BLaER1 (cell line): ENCODE measurements around the gene CABP1.

Experiments used
- H3K27ac ChIP-seq: shearing (Covaris generic); formaldehyde crosslinking; 2 replicates; pipeline ENCODE4 v1.8.1; 2022
- H3K27me3 ChIP-seq: shearing (Covaris generic); formaldehyde crosslinking; 2 replicates; pipeline ENCODE4 v1.8.1; 2022
- H3K36me3 ChIP-seq: shearing (Covaris generic); formaldehyde crosslinking; 2 replicates; pipeline ENCODE4 v1.8.1; 2022
- H3K4me1 ChIP-seq: shearing (Covaris generic); formaldehyde crosslinking; 2 replicates; pipeline ENCODE4 v1.8.1; 2022
- H3K4me2 ChIP-seq: shearing (Covaris generic); formaldehyde crosslinking; 2 replicates; pipeline ENCODE4 v1.8.1; 2022
- H3K4me3 ChIP-seq: shearing (Covaris generic); formaldehyde crosslinking; 2 replicates; pipeline ENCODE4 v1.8.1; 2022
- H3K9ac ChIP-seq: shearing (Covaris generic); formaldehyde crosslinking; 2 replicates; pipeline ENCODE4 v1.8.1; 2022
- H3K9me3 ChIP-seq: shearing (Covaris generic); formaldehyde crosslinking; 2 replicates; pipeline ENCODE4 v1.8.1; 2022
- H4K20me1 ChIP-seq: shearing (Covaris generic); formaldehyde crosslinking; 2 replicates; pipeline ENCODE4 v1.8.1; 2022
- Cebpa-rat ChIP-seq: shearing (Covaris generic); IDR thresholded peaks from 2 replicates; pipeline ENCODE4 v1.8.1; 2022

CABP1 gene

DNA sequence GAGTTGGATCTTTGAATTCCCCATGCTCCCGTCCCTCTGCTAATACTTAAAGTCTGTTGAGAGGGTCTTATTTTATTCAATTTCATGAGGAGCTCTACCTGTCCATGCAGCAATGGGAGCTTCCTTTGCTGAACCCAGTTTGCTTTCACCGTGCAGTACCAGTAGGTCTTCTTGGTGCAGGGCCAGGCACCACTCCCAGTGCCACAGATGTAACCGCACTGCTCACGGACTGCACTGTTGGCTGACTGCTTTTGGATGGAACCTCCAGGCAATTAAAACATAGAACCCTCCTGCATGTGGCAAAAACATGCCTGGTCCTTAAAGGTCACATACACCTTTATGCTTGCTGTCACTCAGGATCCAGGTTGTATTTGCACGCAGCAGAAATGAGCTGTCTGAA, 9.3 kb upstream of the CABP1 start:
- no peak overlapping the region for H3K4me2 ChIP-seq
- no peak overlapping the region for H3K4me3 ChIP-seq
- H3K4me1 ChIP-seq, result no peaks in the 10 kb centered on the region
- H4K20me1 ChIP-seq, result no peaks in the 10 kb centered on the region
- no peak for TF ChIP-seq Cebpa-rat
- H3K9ac ChIP-seq, result no peak overlapping the region
- H3K36me3 ChIP-seq, result no peaks in the 10 kb centered on the region
- no peak overlapping the region for H3K27ac ChIP-seq
- H3K9me3 ChIP-seq, result no peaks in the 10 kb centered on the region
- H3K27me3 ChIP-seq, result no peaks in the 10 kb centered on the region

DNA sequence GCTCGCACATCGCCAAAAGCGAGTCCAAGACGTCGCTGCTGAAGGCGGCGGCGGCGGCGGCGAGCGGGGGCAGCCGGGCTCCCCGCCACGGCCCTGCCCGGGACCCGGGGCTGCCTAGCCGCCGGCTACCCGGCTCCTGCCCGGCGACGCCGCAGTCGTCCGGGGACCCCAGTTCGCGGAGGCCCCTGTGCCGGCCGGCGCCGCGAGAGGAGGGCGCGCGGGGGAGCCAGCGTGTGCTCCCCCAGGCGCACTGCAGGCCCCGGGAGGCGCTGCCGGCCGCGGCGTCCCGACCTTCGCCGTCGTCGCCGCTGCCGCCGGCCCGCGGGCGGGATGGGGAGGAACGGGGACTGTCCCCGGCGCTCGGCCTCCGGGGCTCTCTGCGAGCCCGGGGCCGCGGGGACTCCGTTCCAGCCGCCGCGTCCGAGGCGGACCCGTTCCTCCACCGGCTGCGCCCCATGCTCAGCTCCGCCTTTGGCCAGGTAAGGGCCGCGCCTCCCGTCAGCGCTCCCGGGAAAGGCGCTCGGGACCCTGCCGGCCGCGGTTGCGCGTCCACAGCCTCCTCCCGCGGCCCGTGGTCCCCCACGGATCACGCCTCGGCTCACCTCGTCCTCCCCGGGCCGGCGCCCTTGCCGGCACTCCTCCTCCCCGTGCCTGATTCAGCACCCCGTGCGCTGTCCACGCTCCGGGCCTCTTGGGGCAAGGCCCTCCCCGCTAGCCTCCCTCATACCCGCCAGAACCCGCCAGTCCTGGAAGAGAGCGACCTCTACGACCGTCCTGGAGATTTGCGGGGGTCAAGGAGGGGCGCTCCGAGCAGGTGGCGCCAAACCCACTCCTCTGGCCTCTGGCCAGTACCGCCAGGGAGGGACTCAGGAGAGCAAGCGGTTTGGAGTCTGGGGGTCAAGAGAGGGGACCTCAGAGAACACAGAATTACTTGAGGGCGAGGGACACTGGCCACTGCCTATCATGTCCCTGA, 721 bp downstream of the CABP1 start:
- H3K9ac ChIP-seq, result peak overlapping the region; percentile 48; the same call in 1 of the 2 replicates
- H4K20me1 ChIP-seq, result peaks cover 34% of the 10 kb centered on the region
- H3K4me2 ChIP-seq, result peak overlapping the region; percentile 100
- TF ChIP-seq Cebpa-rat, result no peak
- peak overlapping the region; percentile 75 for H3K4me3 ChIP-seq
- H3K36me3 ChIP-seq, result no peaks in the 10 kb centered on the region
- H3K4me1 ChIP-seq, result peaks cover 16% of the 10 kb centered on the region
- H3K27me3 ChIP-seq, result peaks cover 58% of the 10 kb centered on the region
- no peak overlapping the region for H3K27ac ChIP-seq
- no peaks in the 10 kb centered on the region for H3K9me3 ChIP-seq

DNA sequence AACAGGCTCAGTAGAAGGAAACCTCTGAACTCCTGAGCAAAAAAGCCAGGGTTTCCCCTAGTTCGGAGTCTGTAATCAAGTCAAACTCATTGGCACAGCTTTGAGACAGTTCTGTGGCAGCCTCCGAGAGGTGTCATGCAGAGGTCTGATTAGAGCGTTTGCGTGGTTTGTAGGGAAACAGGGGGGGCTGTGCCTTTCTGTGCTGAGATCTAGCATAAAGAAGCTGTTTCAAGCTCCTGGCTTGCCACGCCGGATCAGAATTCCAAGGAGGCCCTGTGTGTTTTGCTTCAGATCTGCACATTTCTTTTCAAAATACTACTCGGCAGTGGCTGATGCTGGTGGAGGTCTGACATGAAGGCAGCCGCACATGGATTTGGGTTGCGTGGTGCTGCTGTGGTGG, 1.7 kb downstream of the CABP1 start:
- no peak for TF ChIP-seq Cebpa-rat
- H3K36me3 ChIP-seq, result no peaks in the 10 kb centered on the region
- H4K20me1 ChIP-seq, result peaks cover 34% of the 10 kb centered on the region
- H3K9me3 ChIP-seq, result no peaks in the 10 kb centered on the region
- peaks cover 17% of the 10 kb centered on the region for H3K4me1 ChIP-seq
- H3K27me3 ChIP-seq, result peaks cover 58% of the 10 kb centered on the region
- no peak overlapping the region for H3K9ac ChIP-seq
- peak overlapping the region; percentile 100; the same call in 1 of the 2 replicates for H3K4me2 ChIP-seq
- H3K4me3 ChIP-seq, result no peak overlapping the region
- no peak overlapping the region for H3K27ac ChIP-seq

DNA sequence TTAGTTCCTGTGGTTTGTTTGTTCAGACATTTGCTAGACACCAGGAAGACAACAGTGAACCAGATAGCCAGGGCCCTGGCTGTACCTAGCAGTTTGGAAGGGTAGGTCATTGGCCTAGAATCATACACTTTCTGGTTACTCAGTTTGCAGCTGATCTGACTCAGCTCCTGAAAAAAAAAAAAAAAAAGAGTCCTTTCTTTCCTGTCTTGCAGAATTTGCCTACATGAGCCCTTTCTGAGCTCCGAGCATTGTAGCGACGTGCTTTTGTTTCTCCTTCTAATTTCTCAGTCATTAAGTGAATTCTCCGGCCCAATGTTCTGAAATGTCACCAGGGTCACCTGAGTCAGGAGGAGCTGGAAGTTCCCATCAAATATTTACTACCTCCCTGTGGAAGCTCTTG, 2.4 kb downstream of the CABP1 start:
- Histone ChIP-seq H3K9ac (no peak overlapping the region), H3K4me1 (peaks cover 22% of the 10 kb centered on the region), H3K4me3 (no peak overlapping the region), H3K27me3 (peaks cover 58% of the 10 kb centered on the region), H3K4me2 (no peak overlapping the region), H4K20me1 (peaks cover 34% of the 10 kb centered on the region), H3K27ac (no peak overlapping the region), H3K36me3 (no peaks in the 10 kb centered on the region), H3K9me3 (no peaks in the 10 kb centered on the region)
- no peak for TF ChIP-seq Cebpa-rat

DNA sequence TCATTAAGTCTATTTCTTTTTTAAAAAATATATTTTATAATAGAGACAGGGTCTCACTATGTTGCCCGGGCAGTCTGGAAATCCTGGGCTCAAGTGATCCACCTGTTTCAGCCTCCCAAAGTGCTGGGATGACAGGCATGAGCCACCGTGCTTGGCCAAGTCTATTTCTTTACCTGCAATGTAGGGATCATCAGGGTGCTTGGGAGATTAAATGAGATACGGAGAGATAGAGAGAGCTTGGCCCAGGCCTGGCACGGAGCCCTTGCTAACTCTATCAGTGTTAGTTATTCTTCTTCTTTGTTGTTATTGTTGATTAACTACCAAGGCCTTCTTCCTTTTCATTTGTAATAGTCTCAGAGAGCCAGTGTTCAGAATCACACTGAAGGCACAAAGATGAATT, 3.1 kb downstream of the CABP1 start:
- Histone ChIP-seq H3K4me2 (no peak overlapping the region), H3K27ac (no peak overlapping the region), H3K9me3 (no peaks in the 10 kb centered on the region), H3K9ac (no peak overlapping the region), H3K4me3 (no peak overlapping the region), H3K4me1 (peaks cover 29% of the 10 kb centered on the region), H3K27me3 (peaks cover 58% of the 10 kb centered on the region), H3K36me3 (no peaks in the 10 kb centered on the region), H4K20me1 (peaks cover 34% of the 10 kb centered on the region)
- no peak for TF ChIP-seq Cebpa-rat

DNA sequence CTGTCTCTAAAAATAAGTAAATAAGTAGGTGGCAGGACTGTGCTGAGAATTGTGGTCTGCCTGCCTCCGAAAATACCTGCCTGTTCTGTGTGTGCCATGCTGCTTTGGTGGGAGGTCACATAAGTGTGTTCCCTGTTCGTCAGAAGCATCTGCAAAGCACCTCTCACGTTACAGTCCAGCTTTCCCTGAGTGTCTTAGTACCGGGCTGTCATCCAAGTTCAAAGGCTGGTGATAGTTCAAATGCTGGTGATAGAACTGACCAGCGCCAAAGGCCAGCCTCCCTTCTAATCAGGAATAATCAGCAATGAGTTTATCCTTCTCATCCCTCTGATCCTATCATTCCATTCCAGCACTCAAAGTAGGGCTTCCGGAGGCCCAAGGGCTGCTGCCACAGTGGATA, 5.6 kb downstream of the CABP1 start:
- no peak for TF ChIP-seq Cebpa-rat
- Histone ChIP-seq H3K36me3 (no peaks in the 10 kb centered on the region), H3K4me3 (no peak overlapping the region), H3K27ac (no peak overlapping the region), H3K4me2 (no peak overlapping the region), H3K9me3 (no peaks in the 10 kb centered on the region), H3K4me1 (peaks cover 40% of the 10 kb centered on the region), H3K27me3 (peaks cover 62% of the 10 kb centered on the region), H3K9ac (no peak overlapping the region), H4K20me1 (peaks cover 18% of the 10 kb centered on the region)

DNA sequence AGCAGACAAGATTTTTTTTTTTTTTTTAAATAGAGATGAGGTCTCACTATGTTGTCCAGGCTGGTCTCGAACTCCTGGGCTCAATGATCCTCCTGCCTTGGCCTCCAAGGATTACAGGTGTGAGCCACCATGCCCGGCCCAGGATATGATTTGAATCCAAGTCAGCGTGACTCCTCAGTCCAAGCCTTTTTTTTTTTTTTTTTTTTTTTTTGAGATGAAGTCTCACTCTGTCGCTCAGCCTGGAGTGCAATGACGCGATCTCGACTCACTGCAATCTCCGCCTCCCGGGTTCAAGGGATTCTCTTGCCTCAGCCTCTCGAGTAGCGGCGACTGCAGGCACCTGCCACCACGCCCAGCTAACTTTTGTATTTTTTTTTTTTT, 6.9 kb downstream of the CABP1 start:
- no peak for TF ChIP-seq Cebpa-rat
- peaks cover 58% of the 10 kb centered on the region for H3K27me3 ChIP-seq
- peaks cover 29% of the 10 kb centered on the region for H3K4me1 ChIP-seq
- no peak overlapping the region for H3K4me3 ChIP-seq
- H3K9me3 ChIP-seq, result no peaks in the 10 kb centered on the region
- H3K9ac ChIP-seq, result no peak overlapping the region
- peaks cover 5% of the 10 kb centered on the region for H4K20me1 ChIP-seq
- H3K27ac ChIP-seq, result no peak overlapping the region
- no peaks in the 10 kb centered on the region for H3K36me3 ChIP-seq
- H3K4me2 ChIP-seq, result no peak overlapping the region

DNA sequence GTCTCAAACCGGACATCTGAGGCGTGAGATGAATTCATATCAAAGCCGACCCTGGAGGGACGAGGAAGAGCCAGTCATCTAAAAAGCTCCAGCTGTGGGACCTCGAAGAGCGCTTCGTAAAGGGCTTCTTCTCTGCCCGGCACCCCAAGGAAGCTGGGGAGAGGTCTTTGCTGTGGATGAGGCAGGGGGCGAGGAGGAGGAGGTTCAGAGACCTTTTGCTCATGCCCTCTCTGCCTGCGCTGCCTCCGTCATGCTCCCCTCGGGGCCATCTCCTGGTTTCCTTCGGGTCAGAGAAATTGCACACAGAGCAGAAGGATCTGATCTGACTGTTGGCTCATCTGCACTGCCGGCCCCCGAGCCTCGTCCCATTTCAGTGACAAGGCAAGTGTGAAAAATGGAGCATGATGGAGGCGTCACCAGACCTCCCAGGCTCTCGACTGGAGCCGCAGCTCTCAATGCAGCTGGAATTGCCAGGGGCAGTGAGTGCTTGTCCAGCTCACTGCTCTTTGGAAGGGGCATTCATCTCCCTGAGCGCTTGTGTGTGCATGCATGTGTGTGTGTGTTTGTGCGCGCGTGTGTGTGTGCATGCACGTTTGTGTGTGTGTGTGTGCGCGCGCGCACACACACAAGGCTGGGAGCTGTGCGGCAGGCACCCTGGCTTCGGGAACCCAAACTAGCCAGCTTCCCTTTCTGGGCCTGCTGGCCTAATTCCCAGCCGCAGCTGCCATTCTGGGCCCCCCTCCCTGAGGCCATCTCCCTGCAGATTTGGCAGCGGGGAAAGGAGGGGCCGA, 9.2 kb downstream of the CABP1 start:
- no peaks in the 10 kb centered on the region for H3K36me3 ChIP-seq
- peaks cover 50% of the 10 kb centered on the region for H3K4me1 ChIP-seq
- no peak overlapping the region; the same call in 1 of the 2 replicates for H3K4me3 ChIP-seq
- no peak overlapping the region for H3K9ac ChIP-seq
- no peaks in the 10 kb centered on the region for H4K20me1 ChIP-seq
- H3K4me2 ChIP-seq, result peak overlapping the region; percentile 79
- peaks cover 35% of the 10 kb centered on the region for H3K27me3 ChIP-seq
- TF ChIP-seq Cebpa-rat, result no peak
- H3K27ac ChIP-seq, result no peak overlapping the region
- no peaks in the 10 kb centered on the region for H3K9me3 ChIP-seq

DNA sequence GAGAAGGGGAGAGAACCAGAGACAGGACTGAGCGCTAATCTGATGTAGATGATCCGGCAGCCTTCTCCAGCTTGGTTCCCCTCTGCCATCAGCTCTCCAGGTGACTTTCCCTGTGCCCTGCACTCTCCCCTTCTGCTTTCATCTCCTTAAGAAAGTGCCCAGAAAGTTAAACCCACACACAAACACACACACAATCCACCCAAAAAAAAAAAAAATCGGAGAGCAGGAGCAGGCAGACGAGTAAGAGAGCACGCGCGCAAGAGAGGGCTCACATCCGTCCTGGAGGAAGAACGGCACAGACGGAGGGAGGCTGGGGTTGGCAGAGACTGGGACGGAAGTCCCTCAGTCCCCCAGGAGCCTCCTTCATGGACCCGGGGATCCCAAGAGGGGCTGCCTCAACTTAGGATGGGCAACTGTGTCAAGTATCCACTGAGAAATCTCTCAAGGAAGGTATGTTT, 9.8 kb downstream of the CABP1 start:
- H3K4me2 ChIP-seq, result peak overlapping the region; percentile 79; the same call in 1 of the 2 replicates
- no peak overlapping the region for H3K9ac ChIP-seq
- no peak for TF ChIP-seq Cebpa-rat
- no peak overlapping the region for H3K27ac ChIP-seq
- no peaks in the 10 kb centered on the region for H3K36me3 ChIP-seq
- peaks cover 33% of the 10 kb centered on the region for H3K27me3 ChIP-seq
- H3K4me1 ChIP-seq, result peaks cover 50% of the 10 kb centered on the region
- no peaks in the 10 kb centered on the region for H3K9me3 ChIP-seq
- no peak overlapping the region for H3K4me3 ChIP-seq
- H4K20me1 ChIP-seq, result no peaks in the 10 kb centered on the region

DNA sequence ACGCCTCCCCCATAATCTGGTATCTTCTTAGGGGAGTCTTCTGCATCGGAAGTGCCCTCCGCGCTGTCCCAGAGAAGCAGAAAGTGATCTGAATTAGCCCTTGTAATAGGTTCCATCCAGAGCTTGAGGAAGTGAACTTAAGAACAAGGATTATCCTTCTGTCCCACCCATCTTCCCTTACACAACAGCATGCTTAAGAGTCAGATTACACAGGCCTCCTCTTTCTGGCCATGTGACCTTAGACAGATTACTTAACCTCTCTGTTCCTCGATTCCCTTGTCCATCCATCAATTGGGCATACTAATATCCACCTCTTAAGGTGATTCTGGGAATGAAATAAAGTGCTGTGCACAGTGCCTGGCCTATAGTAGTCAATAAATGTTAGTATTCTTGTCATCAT, 11.4 kb downstream of the CABP1 start:
- H3K4me3 ChIP-seq, result no peak overlapping the region
- H3K4me1 ChIP-seq, result peaks cover 50% of the 10 kb centered on the region
- no peak overlapping the region for H3K27ac ChIP-seq
- H3K27me3 ChIP-seq, result peaks cover 33% of the 10 kb centered on the region
- H3K4me2 ChIP-seq, result no peak overlapping the region
- H3K36me3 ChIP-seq, result no peaks in the 10 kb centered on the region
- no peak for TF ChIP-seq Cebpa-rat
- no peak overlapping the region for H3K9ac ChIP-seq
- no peaks in the 10 kb centered on the region for H4K20me1 ChIP-seq
- no peaks in the 10 kb centered on the region for H3K9me3 ChIP-seq
